H9 (cell line): Measurements from ENCODE around the gene TUT4. TPM values are rescaled to one million over a fixed set of nuclear protein-coding genes. Genes with fewer than 3 reads are reported as not detected.

Experiments used
- DNase-seq: peaks from one replicate; pipeline ENCODE4 v3.0.0-alpha.2; 2017
- H2AFZ ChIP-seq: one replicate; pipeline ENCODE4 v1.6.1; 2013; ENCODE audit warnings: mild to moderate bottlenecking, low read length, control low read depth, moderate library complexity
- H2AK5ac ChIP-seq: 2 replicates; pipeline ENCODE4 v1.6.1; 2013; ENCODE audit warnings: low read length, control low read depth, mixed read lengths; ENCODE audit not compliant: insufficient read length
- H2BK120ac ChIP-seq: one replicate; pipeline ENCODE4 v1.6.1; 2013; ENCODE audit warnings: low read depth, mild to moderate bottlenecking, low read length, control low read depth, inconsistent platforms; ENCODE audit not compliant: poor library complexity, severe bottlenecking
- H2BK12ac ChIP-seq: 2 replicates; pipeline ENCODE4 v1.6.1; 2013; ENCODE audit warnings: low read length, control low read depth, mixed read lengths, low read depth; ENCODE audit not compliant: insufficient read length
- H2BK15ac ChIP-seq: 2 replicates; pipeline ENCODE4 v1.6.1; 2013; ENCODE audit warnings: low read depth, low read length, control low read depth
- H2BK20ac ChIP-seq: one replicate; pipeline ENCODE4 v1.6.1; 2013; ENCODE audit warnings: low read depth, mild to moderate bottlenecking, low read length, control low read depth, inconsistent platforms; ENCODE audit not compliant: poor library complexity, severe bottlenecking
- H2BK5ac ChIP-seq: 2 replicates; pipeline ENCODE4 v1.6.1; 2013; ENCODE audit warnings: low read length, control low read depth, mixed read lengths; ENCODE audit not compliant: insufficient read length
- H3K14ac ChIP-seq: 2 replicates; pipeline ENCODE4 v1.6.1; 2013; ENCODE audit warnings: low read length, control low read depth; ENCODE audit not compliant: insufficient read depth
- H3K18ac ChIP-seq: 2 replicates; pipeline ENCODE4 v1.6.1; 2013; ENCODE audit warnings: low read depth, mild to moderate bottlenecking, mixed read lengths, low read length, control low read depth; ENCODE audit not compliant: insufficient read length
- H3K23ac ChIP-seq: 2 replicates; pipeline ENCODE4 v1.6.1; 2013; ENCODE audit warnings: low read length, control low read depth, mixed read lengths, low read depth; ENCODE audit not compliant: insufficient read length
- H3K23me2 ChIP-seq: 2 replicates; pipeline ENCODE4 v1.6.1; 2013; ENCODE audit warnings: low read depth, mild to moderate bottlenecking, mixed read lengths, low read length, control low read depth; ENCODE audit not compliant: insufficient read length, poor library complexity, severe bottlenecking
- H3K27ac ChIP-seq: 2 replicates; pipeline ENCODE4 v1.5.1; 2013; ENCODE audit warnings: low read length, control low read depth, mixed read lengths, low read depth; ENCODE audit not compliant: insufficient read length
- H3K27me3 ChIP-seq: 2 replicates; pipeline ENCODE4 v1.6.1; 2013; ENCODE audit warnings: low read length, control low read depth, inconsistent platforms; ENCODE audit not compliant: insufficient read depth
- H3K4ac ChIP-seq: 2 replicates; pipeline ENCODE4 v1.6.1; 2013; ENCODE audit warnings: low read depth, mild to moderate bottlenecking, control low read depth, inconsistent platforms, low read length, moderate library complexity
- H3K4me1 ChIP-seq: 2 replicates; pipeline ENCODE4 v1.6.1; 2013; ENCODE audit warnings: low read length, control low read depth, inconsistent platforms; ENCODE audit not compliant: insufficient read depth
- H3K4me2 ChIP-seq: 2 replicates; pipeline ENCODE4 v1.6.1; 2013; ENCODE audit warnings: low read length, control low read depth, mixed read lengths; ENCODE audit not compliant: insufficient read length, insufficient read depth
- H3K56ac ChIP-seq: 2 replicates; pipeline ENCODE4 v1.6.1; 2013; ENCODE audit warnings: low read depth, mild to moderate bottlenecking, mixed read lengths, low read length, control low read depth; ENCODE audit not compliant: insufficient read length
- H3K79me1 ChIP-seq: 2 replicates; pipeline ENCODE4 v1.6.1; 2013; ENCODE audit warnings: low read depth, mild to moderate bottlenecking, moderate library complexity, low read length, control low read depth, inconsistent platforms; ENCODE audit not compliant: insufficient read depth, poor library complexity, severe bottlenecking
- H3K79me2 ChIP-seq: 2 replicates; pipeline ENCODE4 v1.6.1; 2013; ENCODE audit warnings: low read length, control low read depth, inconsistent platforms; ENCODE audit not compliant: insufficient read depth
- H3K9ac ChIP-seq: 2 replicates; pipeline ENCODE4 v1.6.1; 2013; ENCODE audit warnings: low read length, control low read depth, mixed read lengths; ENCODE audit not compliant: insufficient read length; ENCODE audit errors: extremely low read depth
- H3K9me3 ChIP-seq: one replicate; pipeline ENCODE4 v1.6.1; 2013; ENCODE audit warnings: low read depth, low read length, inconsistent platforms; ENCODE audit not compliant: control insufficient read depth
- H3T11ph ChIP-seq: one replicate; pipeline ENCODE4 v1.6.1; 2013; ENCODE audit warnings: mild to moderate bottlenecking, low read length, control low read depth, inconsistent platforms
- H4K20me1 ChIP-seq: one replicate; pipeline ENCODE4 v1.6.1; 2013; ENCODE audit not compliant: control insufficient read depth, insufficient read length, insufficient read depth
- H4K5ac ChIP-seq: 2 replicates; pipeline ENCODE4 v1.6.1; 2013; ENCODE audit warnings: low read depth, mild to moderate bottlenecking, mixed read lengths, low read length, control low read depth; ENCODE audit not compliant: insufficient read length
- H4K8ac ChIP-seq: replicated peaks from 2 replicates; pipeline ENCODE4 v1.6.1; 2013; ENCODE audit warnings: low read length, control low read depth, mixed read lengths, low read depth; ENCODE audit not compliant: insufficient read length
- H4K91ac ChIP-seq: 2 replicates; pipeline ENCODE4 v1.6.1; 2013; ENCODE audit warnings: low read depth, mild to moderate bottlenecking, moderate library complexity, mixed read lengths, low read length, control low read depth; ENCODE audit not compliant: insufficient read length
- H3K27ac Mint-ChIP-seq, 3 experiments: 2 replicates in 2 of 3; 3 replicates in 1 of 3; pipeline ENCODE4 v1.8.0; 2020 to 2021; ENCODE audit warnings: mixed read lengths in 3 of 3, mild to moderate bottlenecking in 1 of 3, moderate library complexity in 1 of 3
- H3K27me3 Mint-ChIP-seq: 2 replicates; pipeline ENCODE4 v1.8.0; 2021; ENCODE audit warnings: low read depth, mild to moderate bottlenecking, moderate library complexity, mixed read lengths
- H3K36me3 Mint-ChIP-seq, 3 experiments: 2 replicates in 2 of 3; 3 replicates in 1 of 3; pipeline ENCODE4 v1.8.0; 2020 to 2021; ENCODE audit warnings: low read depth in 3 of 3, mixed read lengths in 3 of 3; ENCODE audit not compliant: insufficient read depth in 1 of 3
- H3K4me1 Mint-ChIP-seq, 2 experiments: 2 replicates each; pipeline ENCODE4 v1.8.0; 2020; ENCODE audit warnings: mixed read lengths in 2 of 2
- H3K4me3 Mint-ChIP-seq, 2 experiments: 2 replicates in 1 of 2; 3 replicates in 1 of 2; pipeline ENCODE4 v1.8.0; 2020 to 2021; ENCODE audit warnings: mild to moderate bottlenecking in 2 of 2, mixed read lengths in 2 of 2, moderate library complexity in 1 of 2
- H3K9me3 Mint-ChIP-seq, 2 experiments: 2 replicates in 1 of 2; 3 replicates in 1 of 2; pipeline ENCODE4 v1.8.0; 2020; ENCODE audit warnings: mild to moderate bottlenecking in 2 of 2, mixed read lengths in 2 of 2, moderate library complexity in 1 of 2
- WGBS: extraction: QIAGEN DNeasy Blood & Tissue Kit; methylation state at CpG from one replicate; pipeline ENCODE4 v1.1.7; 2013; ENCODE audit warnings: missing lambda C conversion rate, low lambda C conversion rate, mixed read lengths; ENCODE audit not compliant: insufficient read length; ENCODE audit errors: extremely low coverage; 5-methylcytosine and 5-hydroxymethylcytosine counted together
- total RNA-seq: library from RNA; stranded (reverse); gene quantifications from 2 replicates; pipeline ENCODE4 v1.2.1, GENCODE V29; 2021
- TF ChIP-seq, protein P1 (sequence below): fragments of 200-600 bp; sonication (generic); conservative IDR thresholded peaks from 3 replicates; pipeline ENCODE4 v1.8.0; 2021; ENCODE audit warnings: antibody characterized with exemption, mild to moderate bottlenecking

The TUT4 gene
- total RNA-seq, 1 experiment from 2014 or later, result 59.3 TPM

DNA sequence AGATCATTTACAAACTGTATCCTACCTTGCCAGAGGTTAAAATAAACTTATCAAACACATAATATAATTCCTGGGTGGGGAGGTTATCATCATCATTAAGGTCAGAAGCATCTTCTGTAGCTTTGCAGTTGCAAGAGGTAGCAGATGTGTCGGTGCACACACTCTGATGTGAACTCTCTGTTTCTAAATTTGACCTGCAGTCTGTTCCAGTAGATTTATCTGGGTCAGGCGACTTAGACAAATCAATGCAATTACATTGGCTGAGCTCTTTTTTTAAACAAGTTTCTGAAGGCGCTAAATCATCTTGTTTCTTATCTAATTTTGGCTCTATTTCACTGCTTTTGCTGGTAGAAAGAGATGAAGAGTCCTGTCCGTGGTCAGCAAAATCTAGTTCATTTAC is 78.1 kb downstream of the TUT4 start:
- no peak overlapping the region for H3K27ac ChIP-seq
- WGBS, result no CpG with 5 or more reads among the region's 4 CpGs
- no peak for DNase-seq
- H3K18ac ChIP-seq, result no peak overlapping the region
- TF ChIP-seq, protein P1, sequence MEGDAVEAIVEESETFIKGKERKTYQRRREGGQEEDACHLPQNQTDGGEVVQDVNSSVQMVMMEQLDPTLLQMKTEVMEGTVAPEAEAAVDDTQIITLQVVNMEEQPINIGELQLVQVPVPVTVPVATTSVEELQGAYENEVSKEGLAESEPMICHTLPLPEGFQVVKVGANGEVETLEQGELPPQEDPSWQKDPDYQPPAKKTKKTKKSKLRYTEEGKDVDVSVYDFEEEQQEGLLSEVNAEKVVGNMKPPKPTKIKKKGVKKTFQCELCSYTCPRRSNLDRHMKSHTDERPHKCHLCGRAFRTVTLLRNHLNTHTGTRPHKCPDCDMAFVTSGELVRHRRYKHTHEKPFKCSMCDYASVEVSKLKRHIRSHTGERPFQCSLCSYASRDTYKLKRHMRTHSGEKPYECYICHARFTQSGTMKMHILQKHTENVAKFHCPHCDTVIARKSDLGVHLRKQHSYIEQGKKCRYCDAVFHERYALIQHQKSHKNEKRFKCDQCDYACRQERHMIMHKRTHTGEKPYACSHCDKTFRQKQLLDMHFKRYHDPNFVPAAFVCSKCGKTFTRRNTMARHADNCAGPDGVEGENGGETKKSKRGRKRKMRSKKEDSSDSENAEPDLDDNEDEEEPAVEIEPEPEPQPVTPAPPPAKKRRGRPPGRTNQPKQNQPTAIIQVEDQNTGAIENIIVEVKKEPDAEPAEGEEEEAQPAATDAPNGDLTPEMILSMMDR, result no peak
- no peaks in the 10 kb centered on the region for H3K9me3 Mint-ChIP-seq
- no peaks in the 10 kb centered on the region for H3K27me3 Mint-ChIP-seq
- H2AK5ac ChIP-seq, result no peak overlapping the region
- no peak overlapping the region for H2AFZ ChIP-seq
- no peaks in the 10 kb centered on the region for H4K20me1 ChIP-seq
- no peak overlapping the region for H4K8ac ChIP-seq
- H3K4ac ChIP-seq, result no peak overlapping the region
- H3K9me3 ChIP-seq, result no peaks in the 10 kb centered on the region
- no peak overlapping the region for H3K14ac ChIP-seq
- H3K56ac ChIP-seq, result no peak overlapping the region
- no peak overlapping the region for H2BK5ac ChIP-seq
- no peak overlapping the region for H4K91ac ChIP-seq
- H4K5ac ChIP-seq, result no peak overlapping the region
- no peaks in the 10 kb centered on the region for H3K4me1 ChIP-seq
- no peaks in the 10 kb centered on the region for H3K79me2 ChIP-seq
- no peaks in the 10 kb centered on the region for H3K79me1 ChIP-seq
- H2BK15ac ChIP-seq, result no peak overlapping the region
- no peak overlapping the region for H2BK120ac ChIP-seq
- no peak overlapping the region for H2BK20ac ChIP-seq
- no peak overlapping the region for H3K4me3 Mint-ChIP-seq
- no peak overlapping the region for H3K23ac ChIP-seq
- no peak overlapping the region for H3T11ph ChIP-seq
- H3K9ac ChIP-seq, result no peak overlapping the region
- no peaks in the 10 kb centered on the region for H3K27me3 ChIP-seq
- no peaks in the 10 kb centered on the region for H3K23me2 ChIP-seq
- no peak overlapping the region for H3K4me2 ChIP-seq
- H3K36me3 Mint-ChIP-seq, result peaks cover 0 to 31% (median 20%) of the 10 kb centered on the region in 3 experiments; a peak in 5 of 7 replicates
- no peak overlapping the region for H3K27ac Mint-ChIP-seq
- no peak overlapping the region for H2BK12ac ChIP-seq
- H3K4me1 Mint-ChIP-seq, result no peaks in the 10 kb centered on the region
